Heart left ventricle (tissue), 13 donors: ENCODE data around the gene KRTAP4-16.

Experiments used
- POLR2A ChIP-seq, 2 donors: fragments of 450-650 bp; IDR thresholded peaks; one replicate each; pipeline ENCODE4 v1.6.1; 2017; ENCODE audit warnings: antibody characterized with exemption in 2 of 2, mild to moderate bottlenecking in 2 of 2, moderate library complexity in 2 of 2
- TF ChIP-seq, protein P1 (sequence below), 12 donors: fragments of 200-600 bp; sonication (generic) in 4 of 12; IDR thresholded peaks; one replicate each; pipeline versions ENCODE4 v1.5.0 to v1.8.0; 2018 to 2022; ENCODE audit warnings: antibody characterized with exemption in 12 of 12, mild to moderate bottlenecking in 5 of 12
- donor health status: ischemic (EF 13 %, LVEDD 7.1; RV severe dilation, severe dysfunction).
- donor health status: DM: no; HTN: yes; CAD: no.
- donor health status: DM: no; HTN: no; CAD: no.
- donor health status: ischemic (EF 25% LVEDD 6.9; RV normal size, moderate dysfunction).
- donor health status: ischemic (EF 25% LVEDD 5.7; RV mildly dilated, moderate dysfunction).
- donor health status: ischemic (EF 35%, LVEDD 5.7; RV mildly dilated, moderate dysfunction).
- donor health status: nonischemic (EF 11% LVEDD 7.7; RV severe dilation, severe dysfunction).
- donor health status: DM: yes; HTN: yes; CAD: no.
- donor health status: PGD.
- donor health status: ischemic (EF 29% LVEDD 5.4; RV normal size, mild dysfunction).
- donor health status: nonischemic (EF 23%, LVEDD 6.1; RV moderate dilation, normal function).

DNA sequence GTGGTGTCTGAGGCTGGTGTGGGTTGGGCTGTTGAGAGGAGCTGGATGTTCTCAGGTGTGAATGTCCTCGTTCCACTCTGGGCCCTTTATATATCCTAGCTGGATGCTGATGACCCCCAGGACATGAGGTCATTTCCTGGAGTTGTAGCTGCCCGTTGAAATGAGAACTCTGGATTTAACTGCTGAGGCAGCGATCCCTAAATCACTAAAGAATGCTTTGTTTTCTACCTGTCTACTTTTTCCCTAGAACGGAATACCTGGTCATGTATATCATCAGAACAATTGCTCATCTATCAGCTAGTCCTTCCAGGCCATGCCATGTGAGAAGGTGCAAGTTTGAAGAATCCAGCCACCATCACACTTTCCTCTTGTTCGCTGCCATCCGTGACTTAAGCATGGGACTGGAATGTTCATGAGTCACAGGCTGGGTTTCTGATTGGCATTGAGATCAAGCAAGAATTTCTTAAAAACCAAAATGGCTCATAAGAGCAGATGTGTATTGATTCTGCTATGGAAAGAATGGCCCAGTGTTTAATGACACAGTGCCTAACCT is 41.9 kb downstream of the KRTAP4-16 start, which contains the start of gene KRTAP2-3:
- TF ChIP-seq, protein P1, sequence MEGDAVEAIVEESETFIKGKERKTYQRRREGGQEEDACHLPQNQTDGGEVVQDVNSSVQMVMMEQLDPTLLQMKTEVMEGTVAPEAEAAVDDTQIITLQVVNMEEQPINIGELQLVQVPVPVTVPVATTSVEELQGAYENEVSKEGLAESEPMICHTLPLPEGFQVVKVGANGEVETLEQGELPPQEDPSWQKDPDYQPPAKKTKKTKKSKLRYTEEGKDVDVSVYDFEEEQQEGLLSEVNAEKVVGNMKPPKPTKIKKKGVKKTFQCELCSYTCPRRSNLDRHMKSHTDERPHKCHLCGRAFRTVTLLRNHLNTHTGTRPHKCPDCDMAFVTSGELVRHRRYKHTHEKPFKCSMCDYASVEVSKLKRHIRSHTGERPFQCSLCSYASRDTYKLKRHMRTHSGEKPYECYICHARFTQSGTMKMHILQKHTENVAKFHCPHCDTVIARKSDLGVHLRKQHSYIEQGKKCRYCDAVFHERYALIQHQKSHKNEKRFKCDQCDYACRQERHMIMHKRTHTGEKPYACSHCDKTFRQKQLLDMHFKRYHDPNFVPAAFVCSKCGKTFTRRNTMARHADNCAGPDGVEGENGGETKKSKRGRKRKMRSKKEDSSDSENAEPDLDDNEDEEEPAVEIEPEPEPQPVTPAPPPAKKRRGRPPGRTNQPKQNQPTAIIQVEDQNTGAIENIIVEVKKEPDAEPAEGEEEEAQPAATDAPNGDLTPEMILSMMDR (IDR thresholded peaks at IDR 0.05) = no peak
- TF ChIP-seq POLR2A (IDR thresholded peaks at IDR 0.05) = no peak
